Colonic mucosa (tissue), 4 donors: Measurements from ENCODE around the gene MTAP. TPM values are rescaled to one million over a fixed set of nuclear protein-coding genes. Genes with fewer than 3 reads are reported as not detected.
A peak's percentile ranks its signal among the peaks of the same experiment; 100 is the strongest.

ENCODE experiments used
- DNase-seq: peaks from one replicate; pipeline ENCODE4 v3.0.0-alpha.2; 2020
- H3K27ac ChIP-seq: fragments of 200-600 bp; one replicate; pipeline ENCODE4 v1.8.0; 2021
- H3K27me3 ChIP-seq: fragments of 200-600 bp; one replicate; pipeline ENCODE4 v1.8.0; 2021
- H3K36me3 ChIP-seq: fragments of 200-600 bp; one replicate; pipeline ENCODE4 v1.8.0; 2021
- H3K4me1 ChIP-seq: fragments of 200-600 bp; one replicate; pipeline ENCODE4 v1.8.0; 2021; ENCODE audit warnings: mild to moderate bottlenecking
- H3K4me3 ChIP-seq: fragments of 200-600 bp; one replicate; pipeline ENCODE4 v1.8.0; 2021
- H3K9ac ChIP-seq, 2 donors: one replicate each; pipeline ENCODE4 v1.7.0; 2013; ENCODE audit warnings: control low read depth in 2 of 2, low read depth in 2 of 2, low read length in 2 of 2
- H3K9me3 ChIP-seq: fragments of 200-600 bp; one replicate; pipeline ENCODE4 v1.8.0; 2021
- CTCF ChIP-seq: fragments of 200-600 bp; IDR thresholded peaks from one replicate; pipeline ENCODE4 v1.8.0; 2022; ENCODE audit warnings: antibody characterized with exemption, mild to moderate bottlenecking
- intact Hi-C: fragments of 100-400 bp; cut with DNase I; formaldehyde crosslinking; loops from one replicate; pipeline ENCODE4 v1.14.1; 2022
- total RNA-seq, 2 donors: library from RNA; stranded (reverse); fragmentation: NEBNext Ultra II Directional in 1 of 2; extraction: Animal tissue kit (Norgen Biotek cat#: 25700) in 1 of 2; gene quantifications; one replicate each; pipeline ENCODE4 v1.2.1, GENCODE V29; 2021
- donor health status: healthy.
- donor health status: DM: no; HTN: no; CAD: no.
- donor health status: DM: no; HTN: no; CAD: no.

Gene MTAP
- total RNA-seq: 10 to 100 TPM; 22.0 to 24.4 TPM

- H3K9me3 ChIP-seq: no peaks in the 10 kb centered on the region
- TF ChIP-seq CTCF: no peak
- intact Hi-C loops: no loop called here
- no peaks in the 10 kb centered on the region for H3K4me1 ChIP-seq
- H3K27ac ChIP-seq: peak within 1 kb of the TSS; percentile 65
- no peaks in the 10 kb centered on the region for H3K36me3 ChIP-seq
- peak; percentile 93 for DNase-seq
- H3K27me3 ChIP-seq: no peaks in the 10 kb centered on the region
- peak within 1 kb of the TSS; percentile 68 to 73 for H3K9ac ChIP-seq
- peak within 1 kb of the TSS; percentile 79 for H3K4me3 ChIP-seq
Measured at GRCh38 chr9:21802418-21803000, at the start of gene MTAP. Gene MTAP (plus strand): TSS chr9:21802636. CDS start chr9:21802749, 113 bp downstream.

- no peak overlapping the region for H3K4me3 ChIP-seq
- DNase-seq: no peak
- H3K36me3 ChIP-seq: no peaks in the 10 kb centered on the region
- no peak overlapping the region for H3K9ac ChIP-seq
- TF ChIP-seq CTCF: no peak
- intact Hi-C loops: no loop called here
- no peaks in the 10 kb centered on the region for H3K4me1 ChIP-seq
- H3K27ac ChIP-seq: no peak overlapping the region
- H3K27me3 ChIP-seq: no peaks in the 10 kb centered on the region
- H3K9me3 ChIP-seq: no peaks in the 10 kb centered on the region
Measured at GRCh38 chr9:21753523-21753922, 48.9 kb upstream of the MTAP start.

- Histone ChIP-seq H3K27ac (no peak overlapping the region), H3K27me3 (no peaks in the 10 kb centered on the region), H3K36me3 (no peaks in the 10 kb centered on the region), H3K4me1 (no peaks in the 10 kb centered on the region), H3K4me3 (no peak overlapping the region), H3K9me3 (no peaks in the 10 kb centered on the region), H3K9ac (no peak overlapping the region)
- intact Hi-C loops: no loop called here
- TF ChIP-seq CTCF: no peak
- no peak for DNase-seq
Measured at GRCh38 chr9:21754741-21755140, 47.7 kb upstream of the MTAP start.

GRCh38 chr9:21758540-21758939, 43.9 kb upstream of the MTAP start:
- Histone ChIP-seq H3K4me3 (no peak overlapping the region), H3K9me3 (no peaks in the 10 kb centered on the region), H3K36me3 (no peaks in the 10 kb centered on the region), H3K9ac (no peak overlapping the region), H3K27me3 (no peaks in the 10 kb centered on the region), H3K4me1 (no peaks in the 10 kb centered on the region), H3K27ac (no peak overlapping the region)
- DNase-seq: no peak
- no peak for TF ChIP-seq CTCF
- intact Hi-C loops: no loop called here

- H3K36me3 ChIP-seq: no peaks in the 10 kb centered on the region
- H3K27me3 ChIP-seq: no peaks in the 10 kb centered on the region
- intact Hi-C loops: no loop called here
- no peak overlapping the region for H3K27ac ChIP-seq
- no peak for TF ChIP-seq CTCF
- H3K9ac ChIP-seq: no peak overlapping the region
- DNase-seq: no peak
- no peaks in the 10 kb centered on the region for H3K9me3 ChIP-seq
- no peaks in the 10 kb centered on the region for H3K4me1 ChIP-seq
- H3K4me3 ChIP-seq: no peak overlapping the region
Measured at GRCh38 chr9:21761309-21761901, 41.0 kb upstream of the MTAP start.
